Central memory CD8-positive, alpha-beta T cell (primary cell): ENCODE measurements around the gene RAB9A.
"Not testable (repeated sequence)": the region's sequence is repeated elsewhere in the genome, so short reads cannot be mapped to it uniquely, and the experiment has no call there.

Experiments used
- ATAC-seq: fragments of 150-1000 bp; cut with Tn5 transposase; replicated peaks from 2 replicates; pipeline ENCODE4 v1.10.0; 2022; ENCODE audit warnings: mild to moderate bottlenecking, moderate FRiP score, moderate number of reproducible peaks; ENCODE audit not compliant: poor library complexity, severe bottlenecking; ENCODE audit errors: extremely low read depth
- DNase-seq, 2 donors: peaks; one replicate each; pipeline ENCODE4 v3.0.0; 2021; ENCODE audit warnings: low spot score in 2 of 2
- H3K27ac Mint-ChIP-seq: one replicate; pipeline ENCODE4 v1.8.0; 2022; ENCODE audit warnings: low read depth, mild to moderate bottlenecking, moderate library complexity, mixed read lengths
- H3K27me3 Mint-ChIP-seq: one replicate; pipeline ENCODE4 v1.8.0; 2022; ENCODE audit warnings: mixed read lengths
- H3K36me3 Mint-ChIP-seq: one replicate; pipeline ENCODE4 v1.8.0; 2022; ENCODE audit warnings: mild to moderate bottlenecking, moderate library complexity, mixed read lengths; ENCODE audit not compliant: insufficient read depth
- H3K4me1 Mint-ChIP-seq: one replicate; pipeline ENCODE4 v1.8.0; 2022; ENCODE audit warnings: mixed read lengths
- H3K4me3 Mint-ChIP-seq: one replicate; pipeline ENCODE4 v1.8.0; 2022; ENCODE audit warnings: mild to moderate bottlenecking, moderate library complexity, mixed read lengths
- H3K9me3 Mint-ChIP-seq: one replicate; pipeline ENCODE4 v1.8.0; 2022; ENCODE audit warnings: mixed read lengths

RAB9A gene

DNA sequence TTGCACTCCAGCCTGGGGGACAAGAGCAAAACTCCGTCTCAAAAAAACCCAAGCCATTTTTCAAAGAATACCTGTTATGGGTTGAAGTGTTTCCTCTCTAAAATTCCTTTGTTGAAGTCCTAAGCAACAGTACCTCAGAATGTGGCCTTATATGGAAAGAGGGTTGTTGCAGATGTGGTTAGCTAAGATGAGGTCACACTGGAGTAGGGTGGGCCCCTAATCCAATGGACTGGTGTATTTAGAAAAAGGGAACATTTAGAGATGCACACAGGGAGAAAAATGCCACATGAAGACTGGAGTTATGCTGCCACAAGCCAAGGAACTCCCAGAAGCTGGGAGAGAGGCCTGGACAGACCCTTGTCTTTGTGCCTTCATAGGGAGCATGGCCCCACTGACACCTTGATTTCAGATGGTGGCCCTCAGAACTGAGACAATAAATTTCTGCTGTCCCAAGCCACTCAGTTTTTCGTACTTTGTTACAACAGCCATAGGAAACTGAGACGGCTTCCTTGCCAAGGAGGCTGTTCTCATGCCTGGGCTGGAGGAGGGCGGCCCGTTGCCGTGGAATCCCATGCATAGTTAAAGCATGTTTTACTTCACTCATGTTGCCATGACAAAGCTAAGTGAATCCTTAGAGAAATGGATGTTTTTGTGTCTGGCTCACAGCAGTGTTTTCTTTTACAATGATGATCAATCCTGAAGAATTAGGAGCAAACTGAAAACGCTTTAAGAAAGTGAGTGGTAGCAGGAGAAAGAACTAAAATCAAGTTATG, 29.0 kb downstream of the RAB9A start:
- H3K4me1 Mint-ChIP-seq, result peaks cover 26% of the 10 kb centered on the region
- peak overlapping the region; percentile 85 for H3K27ac Mint-ChIP-seq
- ATAC-seq (no peak), DNase-seq (no peak)
- no peaks in the 10 kb centered on the region for H3K27me3 Mint-ChIP-seq
- peaks cover 34% of the 10 kb centered on the region for H3K36me3 Mint-ChIP-seq
- H3K4me3 Mint-ChIP-seq, result no peak overlapping the region
- no peaks in the 10 kb centered on the region for H3K9me3 Mint-ChIP-seq

DNA sequence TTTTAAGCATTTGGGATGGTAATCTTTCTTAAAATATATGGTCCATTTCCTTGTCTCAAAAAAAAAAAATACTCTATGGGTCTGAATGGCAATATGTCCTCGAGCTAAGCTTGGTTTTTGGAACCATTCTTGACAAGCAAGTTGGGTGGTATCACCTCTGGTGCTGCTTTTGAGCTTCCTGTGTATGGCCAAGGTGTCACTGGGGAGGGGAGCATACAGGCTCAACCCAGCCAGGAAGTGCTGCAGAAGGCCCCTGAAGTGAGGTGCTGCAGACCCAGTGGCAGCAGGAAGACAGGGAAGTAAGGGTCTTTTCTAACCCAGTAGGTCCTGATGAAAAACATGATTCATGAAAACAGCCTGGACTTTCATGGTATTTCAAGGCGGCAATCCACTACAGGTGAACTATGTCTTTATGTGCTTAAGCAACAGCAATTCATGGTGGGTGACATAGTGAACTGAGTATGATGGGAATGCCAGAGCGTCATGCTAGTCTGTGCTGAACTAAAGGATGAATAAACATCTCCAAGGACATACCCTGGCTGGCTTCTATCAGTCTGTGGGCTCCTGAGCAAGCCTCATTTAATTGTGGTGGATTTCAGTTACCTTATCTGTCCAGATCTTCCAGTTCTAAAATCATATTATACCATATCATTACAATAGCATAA, 30.4 kb downstream of the RAB9A start:
- Mint-ChIP-seq H3K27me3 (no peaks in the 10 kb centered on the region), H3K9me3 (no peaks in the 10 kb centered on the region), H3K27ac (peak overlapping the region; percentile 88), H3K4me1 (peaks cover 37% of the 10 kb centered on the region), H3K4me3 (peak overlapping the region; percentile 54), H3K36me3 (peaks cover 28% of the 10 kb centered on the region)
- ATAC-seq, result peak; percentile 56
- peak in 1 of 2 donors; percentile 10 for DNase-seq

DNA sequence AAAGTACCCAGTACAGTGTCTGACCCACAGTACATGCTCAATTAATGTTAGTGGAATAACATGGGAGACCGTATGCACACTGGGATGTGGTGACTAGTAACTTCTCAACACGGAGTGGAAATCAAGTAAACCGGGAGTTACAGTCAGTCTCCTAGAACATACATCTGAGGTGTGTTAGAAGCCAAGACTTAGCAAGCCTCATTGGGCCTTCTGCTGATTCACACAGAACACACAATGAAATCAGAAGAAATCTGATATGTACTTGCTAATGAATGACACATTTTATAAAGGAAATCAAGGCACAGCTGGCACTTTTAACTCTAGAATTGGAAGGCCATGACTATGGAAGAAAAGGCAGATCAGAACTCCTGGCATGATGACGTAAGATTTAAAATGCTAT, 32.4 kb downstream of the RAB9A start:
- H3K4me3 Mint-ChIP-seq, result no peak overlapping the region
- peaks cover 51% of the 10 kb centered on the region for H3K4me1 Mint-ChIP-seq

DNA sequence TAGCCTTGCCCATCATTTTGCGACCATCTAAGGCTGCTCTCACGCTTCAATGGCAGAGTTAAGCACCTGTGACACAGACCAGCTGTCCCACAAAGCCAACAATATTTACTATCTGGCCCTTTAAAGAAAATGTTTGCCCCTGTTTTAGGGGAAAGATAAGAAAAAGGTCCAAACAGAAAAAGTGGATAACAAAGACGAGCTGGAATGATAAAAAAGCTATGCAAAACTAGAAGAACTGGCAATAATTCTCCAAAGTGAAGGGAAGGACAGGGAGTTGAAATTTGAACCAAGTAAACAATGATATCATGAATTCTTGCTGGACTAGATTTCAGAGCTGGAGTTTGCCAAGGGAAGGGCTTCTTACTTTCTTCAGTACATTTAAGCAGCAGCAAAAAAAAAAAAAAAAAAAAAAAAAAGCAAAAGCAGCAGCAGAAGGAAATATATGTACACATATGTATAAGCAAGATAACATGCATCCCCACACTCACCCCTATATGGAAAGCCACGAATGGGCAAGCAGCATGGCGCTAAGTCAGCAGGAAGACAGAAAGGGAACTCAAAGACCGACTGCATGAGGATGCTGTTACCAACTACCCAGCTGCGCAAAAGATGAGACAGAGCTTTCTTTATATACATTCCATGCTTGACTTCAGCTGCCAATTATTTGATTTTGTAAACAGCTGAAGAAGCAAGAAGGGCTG, 33.0 kb downstream of the RAB9A start:
- no peaks in the 10 kb centered on the region for H3K9me3 Mint-ChIP-seq
- H3K27ac Mint-ChIP-seq, result peak overlapping the region; percentile 73
- DNase-seq (no peak), ATAC-seq (no peak)
- H3K4me1 Mint-ChIP-seq, result peaks cover 55% of the 10 kb centered on the region
- peaks cover 16% of the 10 kb centered on the region for H3K36me3 Mint-ChIP-seq
- no peak overlapping the region for H3K4me3 Mint-ChIP-seq
- H3K27me3 Mint-ChIP-seq, result no peaks in the 10 kb centered on the region

More for the DNA sequence above, 32.4 kb downstream of the RAB9A start:
- ATAC-seq (no peak), DNase-seq (no peak)
- peaks cover 20% of the 10 kb centered on the region for H3K36me3 Mint-ChIP-seq
- no peaks in the 10 kb centered on the region for H3K9me3 Mint-ChIP-seq
- H3K27me3 Mint-ChIP-seq, result no peaks in the 10 kb centered on the region
- H3K27ac Mint-ChIP-seq, result no peak overlapping the region

DNA sequence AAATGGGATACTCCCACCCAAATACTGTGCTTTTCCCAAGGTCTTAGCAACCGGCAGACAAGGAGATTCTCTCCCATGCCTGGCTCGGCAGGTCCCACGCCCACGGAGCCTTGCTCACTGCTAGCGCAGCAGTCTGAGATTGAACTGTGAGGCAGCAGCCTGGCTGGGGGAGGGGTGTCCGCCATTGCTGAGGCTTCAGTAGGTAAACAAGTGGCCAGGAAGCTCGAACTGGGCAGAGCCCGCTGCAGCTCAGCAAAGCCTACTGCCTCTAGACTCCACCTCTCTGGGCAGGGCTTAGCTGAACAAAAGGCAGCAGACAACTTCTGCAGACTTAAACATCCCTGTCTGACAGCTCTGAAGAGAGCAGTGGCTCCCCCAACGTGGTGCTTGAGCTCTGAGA, 36.0 kb downstream of the RAB9A start:
- ATAC-seq (peak; percentile 79), DNase-seq (peak; percentile 16 to 59)
- not testable (repeated sequence) for H3K9me3 Mint-ChIP-seq, H3K27me3 Mint-ChIP-seq
- Mint-ChIP-seq H3K4me1 (peaks cover 62% of the 10 kb centered on the region), H3K27ac (peak overlapping the region; percentile 91), H3K4me3 (peak overlapping the region; percentile 71), H3K36me3 (peaks cover 13% of the 10 kb centered on the region)

DNA sequence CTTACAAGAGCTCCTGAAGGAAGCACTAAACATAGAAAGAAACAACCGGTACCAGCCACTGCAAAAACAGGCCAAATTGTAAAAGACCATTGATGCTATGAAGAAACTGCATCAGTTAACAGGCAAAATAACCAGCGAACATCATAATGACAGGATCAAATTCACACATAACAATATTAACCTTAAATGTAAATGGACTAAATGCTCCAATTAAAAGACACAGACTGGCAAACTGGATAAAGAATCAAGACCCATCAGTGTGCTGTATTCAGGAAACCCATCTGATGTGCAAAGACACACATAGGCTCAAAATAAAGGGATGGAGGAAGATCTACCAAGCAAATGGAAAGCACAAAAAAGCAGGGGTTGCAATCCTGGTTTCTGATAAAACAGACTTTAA, 37.7 kb downstream of the RAB9A start:
- not testable (repeated sequence) for ATAC-seq, H3K27me3 Mint-ChIP-seq, H3K9me3 Mint-ChIP-seq, DNase-seq
- Mint-ChIP-seq H3K36me3 (peaks cover 16% of the 10 kb centered on the region), H3K4me3 (peak overlapping the region; percentile 71), H3K4me1 (peaks cover 57% of the 10 kb centered on the region), H3K27ac (peak overlapping the region; percentile 91)

DNA sequence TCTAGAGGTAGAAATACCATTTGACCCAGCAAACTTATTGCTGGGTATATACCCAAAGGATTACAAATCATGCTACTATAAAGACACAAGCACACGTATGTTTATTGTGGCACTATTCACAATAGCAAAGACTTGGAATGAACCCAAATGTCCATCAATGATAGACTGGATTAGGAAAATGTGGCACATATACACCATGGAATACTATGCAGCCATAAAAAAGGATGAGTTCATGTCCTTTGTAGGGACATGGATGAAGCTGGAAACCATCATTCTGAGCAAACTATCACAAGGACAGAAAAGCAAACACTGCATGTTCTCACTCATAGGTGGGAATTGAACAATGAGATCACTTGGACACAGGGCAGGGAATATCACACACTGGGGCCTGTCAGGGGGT, 41.6 kb downstream of the RAB9A start:
- H3K27ac Mint-ChIP-seq, DNase-seq, ATAC-seq, H3K27me3 Mint-ChIP-seq, H3K9me3 Mint-ChIP-seq, H3K4me3 Mint-ChIP-seq: not testable (repeated sequence)
- peaks cover 26% of the 10 kb centered on the region for H3K36me3 Mint-ChIP-seq
- H3K4me1 Mint-ChIP-seq, result peaks cover 52% of the 10 kb centered on the region

DNA sequence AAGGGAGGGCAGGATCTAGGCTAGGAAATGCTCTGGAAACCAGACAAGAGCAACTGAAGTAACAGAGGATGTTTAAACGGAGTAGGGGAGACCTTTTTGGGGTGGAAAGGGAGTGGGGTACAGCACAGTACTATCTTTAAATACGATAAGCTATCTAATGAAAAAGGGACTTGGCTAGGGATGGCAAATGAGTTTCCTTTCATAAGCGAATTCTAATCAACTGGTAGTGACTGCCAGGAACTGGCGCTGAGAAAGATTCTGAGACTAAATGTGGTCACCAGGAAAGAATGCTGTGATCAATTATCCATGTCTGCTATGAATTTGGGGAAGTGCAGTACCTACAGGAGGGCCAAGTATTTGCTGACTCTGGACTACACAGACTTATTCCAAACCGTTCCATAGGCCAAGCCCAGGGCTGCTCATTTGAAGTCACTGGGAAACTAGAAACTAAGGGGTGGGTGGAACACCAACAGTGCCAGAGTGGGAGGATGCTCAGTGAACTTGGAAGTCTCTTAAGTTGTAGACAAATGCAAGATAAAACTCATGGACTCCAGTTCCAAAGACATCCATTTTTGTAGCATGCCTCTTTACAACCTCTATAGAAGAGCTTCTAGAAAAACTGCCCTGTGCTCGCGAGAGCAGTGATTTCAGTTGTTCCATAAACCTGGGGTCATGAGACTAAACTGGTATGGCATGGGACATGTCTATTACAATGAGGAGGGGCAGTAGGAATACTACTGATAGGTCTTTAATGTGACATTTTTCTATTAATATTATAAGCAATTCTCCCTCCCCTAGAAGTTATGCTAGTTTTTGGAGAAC, 43.5 kb downstream of the RAB9A start:
- DNase-seq (no peak), ATAC-seq (no peak)
- Mint-ChIP-seq H3K4me1 (peaks cover 33% of the 10 kb centered on the region), H3K4me3 (peak overlapping the region; percentile 97), H3K27me3 (no peaks in the 10 kb centered on the region), H3K27ac (peak overlapping the region; percentile 36), H3K36me3 (peaks cover 27% of the 10 kb centered on the region), H3K9me3 (no peaks in the 10 kb centered on the region)

DNA sequence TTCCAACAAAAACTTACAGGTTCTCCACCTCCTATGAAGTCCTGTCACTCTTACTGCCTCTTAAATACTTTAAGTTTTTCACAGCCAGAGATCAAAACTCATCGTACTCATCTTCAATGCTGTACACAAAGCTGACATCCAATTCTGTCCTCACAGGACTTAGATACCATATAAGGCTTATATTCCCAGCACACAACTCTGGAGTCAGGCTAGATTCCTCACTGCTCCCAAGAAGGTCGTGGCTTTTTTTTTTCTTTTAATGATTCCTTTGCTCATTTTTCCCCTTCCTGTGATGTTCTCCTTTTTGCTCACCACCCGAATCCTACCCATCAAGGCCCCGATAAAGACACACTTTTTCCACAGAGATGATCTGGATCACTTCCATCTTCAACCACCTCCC, 44.6 kb downstream of the RAB9A start:
- H3K9me3 Mint-ChIP-seq, result no peaks in the 10 kb centered on the region
- no peak for ATAC-seq
- H3K4me3 Mint-ChIP-seq, result peak overlapping the region; percentile 97
- peak overlapping the region; percentile 89 for H3K27ac Mint-ChIP-seq
- H3K36me3 Mint-ChIP-seq, result peaks cover 27% of the 10 kb centered on the region
- no peak for DNase-seq
- H3K4me1 Mint-ChIP-seq, result peaks cover 26% of the 10 kb centered on the region
- no peaks in the 10 kb centered on the region for H3K27me3 Mint-ChIP-seq

DNA sequence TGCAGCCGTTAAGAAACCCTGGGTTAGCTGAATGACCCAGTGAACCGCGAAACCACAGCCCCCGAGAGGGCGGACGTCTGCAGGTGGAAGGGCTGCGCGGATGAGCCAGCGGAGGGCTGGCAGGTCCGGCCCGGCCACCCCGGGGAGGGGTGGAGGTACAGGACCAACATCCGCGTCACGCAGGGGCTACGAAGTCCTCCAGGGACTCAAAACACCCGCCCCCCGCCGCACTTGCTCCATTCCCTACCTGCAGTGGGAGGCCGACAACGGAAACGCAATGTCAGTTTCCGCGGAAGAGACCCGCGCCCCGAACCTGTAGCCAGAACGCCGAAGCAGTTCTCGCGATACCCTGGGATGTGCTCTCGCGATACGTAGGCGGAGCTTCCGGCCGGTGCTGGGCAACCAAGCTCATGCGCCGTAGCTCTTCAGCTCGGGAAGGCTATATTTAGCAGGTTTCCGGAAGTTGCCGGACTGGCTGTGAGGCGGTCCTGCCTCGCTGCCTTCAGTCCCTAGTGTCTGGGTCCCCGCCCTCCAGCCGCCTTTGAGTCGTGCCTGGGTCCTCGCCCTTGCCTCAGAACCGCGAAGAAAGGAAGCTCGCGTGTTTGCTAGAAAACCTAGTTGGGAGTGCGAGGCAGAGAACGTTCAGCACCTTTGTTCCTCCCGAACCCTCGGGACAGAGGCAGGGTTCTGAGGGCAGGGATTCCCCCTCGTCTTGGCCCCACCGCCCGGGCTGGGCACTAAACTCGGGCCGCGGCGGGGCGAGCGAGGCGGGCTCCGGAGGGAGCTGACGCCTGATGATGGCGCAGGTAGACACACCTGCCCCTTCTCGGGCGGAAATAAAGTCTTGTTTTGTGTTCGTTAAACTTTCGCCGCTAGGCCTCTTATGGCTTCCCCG, 45.6 kb downstream of the RAB9A start, which contains the start of the genes OFD1 and TRAPPC2:
Gene OFD1, plus strand, starts transcription at position 471 of the 895 bp plus-strand sequence. Its CDS starts 324 bp downstream, at position 795.
Gene TRAPPC2, minus strand, starts transcription at position 343 of the 895 bp plus-strand sequence. CDS start 14,657 bp downstream, outside the sequence.
- Mint-ChIP-seq H3K27me3 (no peaks in the 10 kb centered on the region), H3K4me1 (peaks cover 22% of the 10 kb centered on the region), H3K9me3 (no peaks in the 10 kb centered on the region), H3K4me3 (peak within 1 kb of the TSS; percentile 97), H3K27ac (peak within 1 kb of the TSS; percentile 89), H3K36me3 (peaks cover 27% of the 10 kb centered on the region)
- peak; percentile 88 for ATAC-seq
- DNase-seq, result peak; percentile 68 to 82

DNA sequence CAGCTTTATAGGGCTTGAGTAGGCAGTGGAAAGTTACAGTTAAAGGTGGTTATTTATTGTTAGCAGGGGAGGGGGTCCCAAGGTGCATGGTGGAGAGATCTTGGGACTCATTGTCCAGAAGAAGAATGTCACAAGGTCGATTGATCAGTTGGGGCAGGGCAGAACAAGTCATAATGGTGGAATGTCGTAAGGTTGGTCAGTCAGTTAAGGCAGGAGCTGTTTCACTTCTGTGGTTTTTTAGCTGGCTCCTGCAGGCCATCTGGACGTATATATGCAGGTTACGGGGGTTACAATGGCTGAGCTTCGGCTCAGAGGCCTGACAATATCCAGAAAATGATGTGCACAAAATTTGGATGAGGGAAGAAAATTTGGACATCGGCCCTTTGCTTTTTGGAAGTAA, 52.8 kb downstream of the RAB9A start:
- H3K4me3 Mint-ChIP-seq, result peak overlapping the region; percentile 69
- ATAC-seq (no peak), DNase-seq (no peak)
- peaks cover 19% of the 10 kb centered on the region for H3K4me1 Mint-ChIP-seq
- H3K36me3 Mint-ChIP-seq, result peaks cover 37% of the 10 kb centered on the region
- H3K27me3 Mint-ChIP-seq, result no peaks in the 10 kb centered on the region
- peak overlapping the region; percentile 96 for H3K27ac Mint-ChIP-seq
- H3K9me3 Mint-ChIP-seq, result no peaks in the 10 kb centered on the region
